SH-SY5Y (cell line): ENCODE measurements around the gene GALR1.

Source experiments
- GATA2 ChIP-seq: IDR thresholded peaks from 2 replicates; pipeline ENCODE4 v1.6.1; 2011; ENCODE audit warnings: mild to moderate bottlenecking, low read depth, low read length
- GATA3 ChIP-seq: IDR thresholded peaks from 2 replicates; pipeline ENCODE4 v1.6.1; 2011; ENCODE audit warnings: low read depth, mild to moderate bottlenecking, low read length, moderate library complexity

The GALR1 gene

DNA sequence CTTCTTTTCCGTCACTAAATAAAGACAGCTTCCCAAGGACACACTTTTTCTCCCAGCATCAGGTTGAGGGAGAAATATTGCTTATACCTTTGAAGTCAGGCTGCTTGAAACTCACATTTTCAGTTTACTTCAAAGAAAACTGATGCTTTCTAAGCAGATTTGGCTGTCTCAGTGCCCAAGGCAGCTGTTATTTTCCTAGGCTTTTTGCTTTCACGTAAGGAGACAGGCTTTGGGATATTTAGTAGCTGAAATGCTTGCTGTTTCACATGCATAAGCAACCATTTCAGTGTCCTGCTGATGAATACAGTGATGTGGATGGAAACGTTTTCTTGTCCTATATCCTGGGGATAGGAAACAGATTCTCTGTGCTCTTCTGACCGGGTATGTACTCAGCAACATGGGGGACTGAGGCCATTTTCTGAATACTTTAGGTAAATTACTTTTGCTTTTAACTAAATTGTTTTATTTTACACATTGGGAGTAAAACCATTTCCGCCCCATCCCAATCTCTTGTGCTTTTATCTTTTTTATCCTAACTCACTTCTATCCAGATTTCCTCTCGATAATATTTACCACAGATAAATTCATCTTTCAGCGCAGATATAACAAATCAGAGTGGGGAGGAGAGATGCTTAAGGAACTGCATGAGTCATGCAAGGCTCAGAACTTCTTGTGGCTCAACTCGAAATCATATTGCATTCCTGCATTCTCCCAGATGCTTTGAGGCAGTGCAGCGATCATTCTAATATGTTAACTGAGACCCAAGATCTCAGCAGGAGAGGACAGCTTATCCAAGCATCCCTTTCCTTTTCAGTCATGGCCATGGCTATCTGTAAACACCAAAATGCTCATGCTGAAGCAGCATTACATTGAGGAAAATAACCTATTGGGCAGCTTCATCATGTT, 22.2 kb downstream of the GALR1 start:
- no peak for TF ChIP-seq GATA3
- TF ChIP-seq GATA2, result no peak

- TF ChIP-seq GATA2 (no peak), GATA3 (no peak)
These were observed 48.5 kb downstream of the GALR1 start for GRCh38 chr18:77298172-77298571.

- TF ChIP-seq GATA2, result no peak
- TF ChIP-seq GATA3, result no peak
These were observed 50.1 kb downstream of the GALR1 start for GRCh38 chr18:77299706-77300105.

GRCh38 chr18:77300579-77300978, 50.9 kb downstream of the GALR1 start:
- TF ChIP-seq GATA2 (no peak), GATA3 (no peak)

GRCh38 chr18:77304268-77304667, 54.6 kb downstream of the GALR1 start:
- TF ChIP-seq GATA3 (no peak), GATA2 (no peak)

GRCh38 chr18:77305676-77306075, 56.0 kb downstream of the GALR1 start:
- no peak for TF ChIP-seq GATA2

DNA sequence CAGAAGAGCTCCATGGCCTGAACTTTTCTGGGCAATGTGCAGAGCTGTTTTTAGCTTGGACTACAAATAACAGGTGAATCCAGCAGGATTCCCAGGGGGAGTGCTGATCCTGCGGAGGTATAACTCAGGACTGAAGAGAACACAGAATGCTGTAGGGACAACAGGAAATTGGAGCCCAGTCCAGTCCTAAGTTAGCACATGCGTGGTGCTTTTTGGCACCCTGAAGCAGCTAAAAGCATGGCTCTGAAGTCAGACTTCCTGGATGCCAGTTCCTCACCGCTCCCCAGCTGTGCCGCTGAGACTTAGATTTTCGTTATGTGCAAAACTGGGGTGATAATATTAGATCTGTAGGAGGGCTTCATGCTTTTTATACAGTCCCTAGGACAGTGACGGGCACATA, 58.6 kb downstream of the GALR1 start:
- TF ChIP-seq GATA2 (no peak), GATA3 (no peak)

- no peak for TF ChIP-seq GATA3
- TF ChIP-seq GATA2, result no peak
These were observed 64.9 kb downstream of the GALR1 start for GRCh38 chr18:77314511-77314910.

DNA sequence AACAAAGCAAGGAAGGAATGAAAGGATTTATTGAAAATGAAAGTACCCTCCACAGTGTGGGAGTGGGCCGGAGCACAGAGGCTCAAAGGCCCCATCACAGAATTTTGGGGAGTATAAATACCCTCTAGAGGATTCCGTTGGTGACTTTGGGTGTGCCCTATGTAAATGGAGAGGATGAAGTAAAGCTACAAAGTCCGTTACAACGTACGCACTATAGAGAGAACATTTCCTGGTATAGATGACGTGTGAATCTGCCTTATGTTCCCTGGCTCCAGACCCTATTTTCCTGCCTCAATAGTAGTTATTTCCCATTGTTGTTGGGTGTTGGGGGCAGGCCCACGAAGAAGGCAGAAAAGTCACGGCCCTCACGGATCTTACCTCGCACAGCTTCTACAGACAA, 65.3 kb downstream of the GALR1 start:
- no peak for TF ChIP-seq GATA2
- TF ChIP-seq GATA3, result no peak

DNA sequence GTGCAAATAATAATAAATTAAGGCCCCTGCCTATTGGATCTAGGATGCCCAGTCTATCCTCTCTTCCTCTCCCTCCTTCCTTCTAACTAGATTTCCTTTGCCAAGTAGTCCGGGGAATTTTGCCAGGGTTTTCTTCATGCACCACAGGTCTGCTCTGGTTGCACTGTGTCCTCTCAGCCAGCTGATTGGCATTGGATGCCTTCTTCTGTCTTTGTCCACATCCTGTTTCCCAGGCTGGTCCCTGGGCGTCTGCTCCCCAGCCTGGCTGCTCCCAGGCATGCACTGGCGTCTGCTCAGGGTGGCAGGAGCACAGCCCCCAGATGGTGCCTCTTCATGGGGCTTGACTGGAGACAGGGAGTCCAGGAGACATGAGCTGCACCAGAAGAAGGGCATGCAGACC, 66.4 kb downstream of the GALR1 start:
- TF ChIP-seq GATA2, result no peak
- no peak for TF ChIP-seq GATA3

- no peak for TF ChIP-seq GATA3
- TF ChIP-seq GATA2, result no peak
These were observed 67.0 kb downstream of the GALR1 start for GRCh38 chr18:77316641-77317040.

DNA sequence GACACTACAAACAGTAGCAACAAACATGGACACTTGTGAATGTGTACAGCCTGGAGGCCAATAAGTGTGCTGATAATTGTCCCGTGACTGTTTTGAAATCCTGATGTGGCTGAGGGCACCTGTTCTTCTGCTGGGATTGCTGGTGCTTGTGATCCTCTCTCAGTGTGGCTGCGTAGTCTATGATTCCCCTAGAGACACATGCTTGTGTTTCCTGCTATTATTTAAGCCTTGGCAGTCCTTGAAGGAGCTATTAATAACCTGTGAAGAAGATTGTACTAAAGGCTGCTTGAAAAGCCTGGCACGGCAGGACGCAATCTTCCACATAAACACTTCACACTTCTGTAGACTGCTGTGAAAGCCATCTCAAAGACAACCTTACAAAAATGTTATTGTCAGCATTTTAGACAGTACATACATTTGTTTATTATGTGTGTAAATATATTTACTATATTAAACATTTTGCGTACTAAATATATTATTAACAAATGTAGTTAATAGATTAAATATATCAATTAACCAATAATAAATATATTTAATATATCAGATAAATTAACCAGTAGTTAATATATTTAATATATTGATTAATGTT, 71.4 kb downstream of the GALR1 start:
- TF ChIP-seq GATA3 (no peak), GATA2 (no peak)

DNA sequence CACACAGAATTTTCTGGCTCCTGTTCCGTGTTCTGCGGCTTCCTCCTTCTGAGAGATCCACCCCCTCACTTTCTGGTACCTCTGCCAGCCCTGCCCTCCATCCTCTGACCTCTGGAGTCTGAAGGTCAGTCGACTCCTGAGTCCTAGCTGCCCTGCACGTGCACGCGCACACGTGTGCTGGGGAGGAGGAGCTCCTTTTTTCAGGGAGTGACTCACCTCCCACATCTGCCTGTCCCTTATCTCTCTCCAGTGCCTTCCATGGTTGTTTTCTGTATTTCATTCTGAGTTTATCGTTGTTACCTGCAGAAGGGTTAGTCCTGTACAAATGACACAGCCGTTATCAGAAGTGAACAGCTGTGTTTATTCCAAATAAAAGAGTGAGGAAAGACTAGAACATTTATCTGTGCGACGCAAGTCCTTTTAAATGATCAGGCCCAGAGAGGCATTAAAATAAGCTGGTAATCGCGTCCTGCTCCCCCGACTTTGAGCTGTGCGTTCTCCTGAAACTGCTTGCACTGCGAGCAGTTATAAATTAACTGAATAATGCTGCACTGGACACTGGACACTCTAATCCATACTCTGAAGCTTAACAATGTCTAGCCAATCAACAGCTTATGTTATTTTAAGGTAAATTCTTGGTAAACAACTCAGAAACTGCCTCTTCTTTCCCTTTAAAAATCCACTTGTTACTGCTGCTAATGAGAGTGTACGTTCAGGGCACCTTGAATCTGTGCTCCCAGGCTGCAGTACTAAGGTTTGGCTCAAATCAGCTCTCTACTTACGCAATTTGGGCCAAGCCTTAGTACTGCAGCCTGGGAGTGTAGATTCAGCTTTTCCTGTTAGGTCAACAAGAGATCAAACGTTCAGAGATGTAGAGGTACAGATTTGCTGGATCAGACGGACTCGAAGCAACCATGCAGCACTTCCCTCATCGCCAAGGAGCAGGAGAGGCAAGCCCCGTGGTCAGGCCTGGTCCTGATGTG, 72.5 kb downstream of the GALR1 start:
- TF ChIP-seq GATA2 (no peak), GATA3 (no peak)

DNA sequence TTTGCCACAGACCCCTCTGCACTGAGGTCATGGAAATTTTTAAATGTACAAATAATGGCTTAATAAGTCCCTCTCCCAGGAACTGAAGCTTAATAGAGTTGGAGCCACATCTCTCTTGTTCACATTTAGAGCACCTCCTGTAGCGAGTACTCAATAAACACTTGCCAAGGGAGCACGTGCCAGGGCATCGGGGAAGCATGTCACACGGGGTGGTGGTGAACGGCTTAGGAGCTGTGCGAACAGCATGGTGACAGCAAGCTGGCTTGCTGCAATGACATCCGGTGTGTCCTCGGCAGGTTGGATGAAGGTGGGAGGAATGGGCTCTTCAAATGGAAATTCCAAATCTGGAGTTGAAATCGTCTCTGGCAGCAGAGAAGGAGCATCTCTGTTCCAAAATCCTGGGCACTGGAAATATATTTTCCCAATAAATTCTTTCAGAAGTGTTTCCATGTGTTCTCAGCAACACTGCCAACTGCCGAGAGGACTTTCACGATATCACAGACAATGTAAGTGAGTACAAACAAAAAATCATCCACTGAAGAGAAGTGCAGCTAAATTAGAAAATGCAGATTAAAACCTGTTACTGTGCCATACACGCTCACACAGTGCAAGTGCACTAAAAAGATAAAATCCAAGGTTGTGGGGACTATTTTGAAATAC, 74.1 kb downstream of the GALR1 start:
- no peak for TF ChIP-seq GATA2
- no peak for TF ChIP-seq GATA3
